Suppressor macrophage treated with lipopolysaccharide for 1 hour (primary cell): Measurements from ENCODE around the gene IHH.

ENCODE experiments used
- DNase-seq, 3 donors: peaks; one replicate each; pipeline ENCODE4 v3.0.0-alpha.2; 2020 to 2022

Gene IHH

GRCh38 chr2:219073413-219074129 lies 12.8 kb upstream of the IHH start:
- DNase-seq = peak; percentile 85 to 92 (median 91)

DNA sequence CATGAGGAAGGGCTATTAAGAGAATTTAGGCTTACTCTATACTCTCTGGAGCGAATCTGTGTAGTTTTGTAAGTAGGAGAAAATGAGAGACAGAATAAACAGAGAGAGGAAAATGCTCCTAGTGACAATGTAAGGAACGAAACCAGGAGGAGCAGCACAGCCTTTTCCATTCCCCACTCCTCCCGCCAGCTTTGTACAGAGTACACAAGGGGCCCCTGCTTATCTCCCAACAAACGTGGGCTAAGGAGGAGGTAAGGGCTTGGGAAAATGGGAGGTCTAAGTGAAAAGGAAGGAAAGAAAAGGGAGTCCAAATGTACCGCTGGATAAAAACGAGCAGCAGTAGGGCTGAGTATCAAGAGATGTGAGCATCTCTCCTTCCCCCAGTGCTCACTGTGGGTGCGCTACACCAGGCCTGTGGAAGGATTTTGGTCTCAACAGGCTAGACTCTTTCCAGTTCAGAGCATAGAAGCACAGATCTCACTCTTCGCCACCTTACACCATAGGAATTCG lies 12.1 kb upstream of the IHH start:
- DNase-seq = no peak

DNA sequence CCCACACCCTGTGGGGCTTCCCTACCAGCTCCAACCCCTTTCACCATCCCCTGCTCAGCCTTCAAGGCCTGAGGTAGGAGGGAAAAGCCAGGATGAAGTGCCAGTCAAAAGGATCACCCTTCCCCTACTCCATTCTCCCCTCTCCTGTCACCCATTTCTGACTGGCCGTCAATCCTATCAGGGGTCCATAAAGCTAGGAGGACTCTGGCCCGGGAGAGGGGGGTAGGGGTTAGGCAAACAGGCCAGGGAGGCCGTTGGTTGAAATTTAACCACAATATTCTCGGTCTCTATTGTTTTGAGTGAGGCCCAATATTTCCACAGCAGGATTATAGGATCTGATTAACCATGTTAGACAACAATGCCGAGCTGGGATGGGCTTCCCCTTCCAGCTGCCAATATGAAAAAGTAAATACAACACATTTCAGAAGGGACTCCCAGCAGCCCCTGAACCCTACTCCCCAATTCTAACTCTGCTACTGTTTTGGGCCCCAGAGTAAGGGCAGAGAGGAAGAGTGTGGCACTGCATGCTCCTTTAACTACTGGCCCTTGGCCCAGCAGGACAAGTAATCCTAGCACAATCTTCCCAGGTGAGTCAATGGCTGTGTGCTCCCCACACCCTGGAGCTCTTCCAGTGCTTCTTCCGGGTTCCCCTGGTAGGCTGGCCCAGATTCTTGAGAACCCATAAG lies 10.6 kb upstream of the IHH start:
- no peak for DNase-seq

- DNase-seq = no peak
These were observed 4.8 kb upstream of the IHH start for GRCh38 chr2:219065484-219065883.

DNA sequence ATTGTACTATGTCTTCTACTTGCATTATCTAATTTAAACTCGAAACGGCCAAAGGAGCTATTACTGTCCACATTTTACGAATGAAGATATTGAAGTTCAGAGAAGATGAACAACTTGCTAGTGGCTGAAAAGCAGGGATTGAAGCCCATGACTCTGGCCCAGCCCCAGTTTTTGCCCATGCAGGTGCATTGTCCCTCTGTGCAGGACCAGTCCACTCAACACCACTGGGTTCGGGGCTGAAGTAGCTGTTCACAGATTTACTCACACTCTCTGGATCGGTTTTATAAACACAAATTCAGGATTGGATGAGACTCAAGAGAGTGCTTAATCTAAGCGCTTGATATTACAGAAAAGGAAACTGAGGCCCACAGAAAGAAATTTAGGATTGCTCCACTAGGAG lies 1.4 kb upstream of the IHH start:
- DNase-seq = no peak

DNA sequence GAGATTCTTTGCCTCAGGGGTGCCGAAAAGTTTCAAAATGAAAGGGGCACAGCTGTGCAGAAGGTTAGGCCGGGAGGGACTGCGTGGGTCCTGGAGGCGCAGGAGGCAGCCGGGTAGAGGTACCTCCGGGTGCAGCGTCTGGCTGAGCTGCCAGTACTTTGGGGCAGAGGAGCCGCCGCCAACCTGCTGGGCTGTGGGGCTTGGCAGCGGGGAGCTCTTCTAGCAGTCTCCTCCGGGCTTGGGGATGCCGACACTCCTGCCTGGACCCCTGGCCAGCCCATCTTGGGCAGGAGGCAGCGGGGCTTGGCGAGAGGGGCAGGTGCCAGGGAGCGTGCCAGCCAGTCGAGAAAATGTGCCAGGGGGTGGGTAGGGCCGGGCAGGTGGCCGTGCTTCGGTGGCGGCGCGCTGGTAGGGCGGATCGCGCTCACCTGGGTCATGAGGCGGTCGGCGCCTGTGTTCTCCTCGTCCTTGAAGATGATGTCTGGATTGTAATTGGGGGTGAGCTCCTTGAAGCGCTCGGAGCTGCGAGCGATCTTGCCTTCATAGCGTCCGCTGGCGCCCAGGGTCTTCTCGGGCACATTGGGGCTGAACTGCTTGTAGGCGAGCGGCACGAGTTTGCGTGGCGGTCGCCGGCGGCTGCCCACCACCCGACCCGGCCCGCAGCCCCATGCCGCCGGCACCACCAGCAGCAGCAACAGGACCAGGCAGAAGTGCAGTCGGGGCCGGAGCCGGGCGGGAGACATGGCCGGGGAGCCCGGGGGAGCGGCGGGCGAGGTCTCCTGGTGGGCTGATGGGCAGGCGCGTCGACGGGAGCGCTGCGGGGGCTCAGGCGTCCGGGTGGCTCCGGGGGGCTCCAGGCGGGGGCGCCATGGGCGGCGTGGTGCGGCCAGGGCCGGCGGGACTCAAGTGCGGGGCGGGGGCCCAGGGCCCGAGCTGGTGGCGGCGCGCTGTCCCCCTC lies 717 bp downstream of the IHH start:
- no peak for DNase-seq

GRCh38 chr2:219059375-219059724 lies 1.4 kb downstream of the IHH start:
- no peak for DNase-seq

GRCh38 chr2:219058541-219059374 lies 2.0 kb downstream of the IHH start:
- no peak for DNase-seq

- peak; percentile 73 to 88 (median 82) for DNase-seq
These were observed 2.8 kb downstream of the IHH start for GRCh38 chr2:219057709-219058540.

DNA sequence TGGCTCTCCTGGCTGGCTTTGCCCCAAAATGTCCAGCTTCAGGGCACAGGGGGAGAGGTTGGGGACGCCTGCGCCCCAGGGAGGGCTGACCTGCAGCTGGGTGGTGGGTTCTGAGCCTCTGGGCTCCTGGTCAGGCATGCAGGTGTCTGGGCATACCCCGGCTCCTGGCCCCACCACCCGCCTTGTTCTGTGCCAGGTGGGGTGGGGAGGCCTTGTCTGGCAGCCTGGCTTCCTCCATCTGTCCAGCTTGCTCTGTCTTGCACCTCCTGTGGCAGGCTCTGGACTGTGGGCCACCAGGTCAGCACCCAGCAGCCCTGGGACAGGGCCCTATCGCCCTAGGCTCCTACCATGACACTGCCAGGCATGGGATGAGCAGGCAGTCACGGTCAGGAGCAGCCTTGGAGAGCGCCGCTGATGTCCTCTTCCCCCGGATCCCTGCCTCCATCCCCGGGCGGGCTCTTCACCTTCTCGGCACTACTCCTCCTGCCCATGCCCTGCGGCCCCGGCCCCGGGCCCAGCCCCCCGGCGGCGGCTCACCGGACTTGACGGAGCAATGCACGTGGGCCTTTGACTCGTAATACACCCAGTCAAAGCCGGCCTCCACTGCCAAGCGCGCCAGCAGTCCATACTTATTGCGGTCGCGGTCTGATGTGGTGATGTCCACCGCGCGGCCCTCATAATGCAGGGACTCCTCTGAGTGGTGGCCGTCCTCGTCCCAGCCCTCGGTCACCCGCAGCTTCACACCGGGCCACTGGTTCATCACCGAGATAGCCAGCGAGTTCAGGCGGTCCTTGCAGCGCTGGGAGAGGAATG lies 3.6 kb downstream of the IHH start:
- no peak for DNase-seq

GRCh38 chr2:219056176-219056895 lies 4.4 kb downstream of the IHH start:
- no peak for DNase-seq

- DNase-seq = no peak
These were observed 5.5 kb downstream of the IHH start for GRCh38 chr2:219054956-219055903.

DNA sequence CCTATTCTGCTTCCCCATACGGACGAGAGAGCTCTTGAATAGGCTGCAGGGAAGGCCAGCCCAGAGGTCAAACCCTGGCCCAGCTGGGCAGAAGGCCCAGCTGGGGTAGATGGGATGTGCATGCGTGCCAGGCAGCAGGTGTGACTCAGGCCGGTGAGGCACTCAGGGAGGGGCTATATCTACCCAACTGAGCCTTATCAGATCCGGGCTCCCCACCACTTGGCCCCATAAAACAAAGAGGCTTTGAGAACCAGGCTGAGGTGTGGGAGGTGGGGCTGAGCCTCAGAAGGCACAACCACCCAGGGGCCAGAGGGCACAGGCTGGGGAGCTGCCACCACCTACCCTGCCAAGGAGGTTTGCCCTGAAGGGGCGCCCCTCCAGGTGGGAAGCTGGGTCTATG lies 11.4 kb downstream of the IHH start:
- DNase-seq = no peak

GRCh38 chr2:219045937-219046550 lies 14.7 kb downstream of the IHH start:
- peak; percentile 48 to 78 (median 64) for DNase-seq

GRCh38 chr2:219042750-219043149 lies 18.0 kb downstream of the IHH start:
- no peak for DNase-seq

GRCh38 chr2:219042157-219042556 lies 18.6 kb downstream of the IHH start:
- DNase-seq = no peak

GRCh38 chr2:219041252-219041651 lies 19.5 kb downstream of the IHH start, which contains the start of gene CFAP65:
CFAP65 (minus strand) TSS chr2:219041516; CDS start chr2:219039048, 2,468 bp downstream.
- peak; percentile 31 to 46 (median 37) for DNase-seq

DNA sequence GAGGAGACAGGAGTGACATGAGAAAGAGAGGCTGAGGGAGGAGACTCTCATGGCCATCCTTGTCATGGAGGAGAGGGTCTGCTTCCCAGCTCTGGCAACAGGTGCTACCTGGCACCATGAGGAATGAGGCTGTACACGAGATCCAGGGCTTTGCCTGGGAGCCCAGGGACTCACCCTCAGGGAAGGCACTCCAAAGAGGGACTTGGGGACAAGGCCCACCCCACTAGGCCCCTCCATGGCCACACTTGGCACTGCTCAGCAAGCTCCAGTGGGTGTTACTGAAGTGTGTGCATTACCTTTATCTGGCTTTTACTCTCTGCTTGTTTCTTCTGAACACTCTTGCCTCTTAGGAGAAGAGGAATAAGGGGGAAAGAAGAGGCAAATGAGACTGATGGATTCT lies 22.1 kb downstream of the IHH start:
- no peak for DNase-seq
